ENCODE data around the gene SMCO4.

The SMCO4 gene

DNA sequence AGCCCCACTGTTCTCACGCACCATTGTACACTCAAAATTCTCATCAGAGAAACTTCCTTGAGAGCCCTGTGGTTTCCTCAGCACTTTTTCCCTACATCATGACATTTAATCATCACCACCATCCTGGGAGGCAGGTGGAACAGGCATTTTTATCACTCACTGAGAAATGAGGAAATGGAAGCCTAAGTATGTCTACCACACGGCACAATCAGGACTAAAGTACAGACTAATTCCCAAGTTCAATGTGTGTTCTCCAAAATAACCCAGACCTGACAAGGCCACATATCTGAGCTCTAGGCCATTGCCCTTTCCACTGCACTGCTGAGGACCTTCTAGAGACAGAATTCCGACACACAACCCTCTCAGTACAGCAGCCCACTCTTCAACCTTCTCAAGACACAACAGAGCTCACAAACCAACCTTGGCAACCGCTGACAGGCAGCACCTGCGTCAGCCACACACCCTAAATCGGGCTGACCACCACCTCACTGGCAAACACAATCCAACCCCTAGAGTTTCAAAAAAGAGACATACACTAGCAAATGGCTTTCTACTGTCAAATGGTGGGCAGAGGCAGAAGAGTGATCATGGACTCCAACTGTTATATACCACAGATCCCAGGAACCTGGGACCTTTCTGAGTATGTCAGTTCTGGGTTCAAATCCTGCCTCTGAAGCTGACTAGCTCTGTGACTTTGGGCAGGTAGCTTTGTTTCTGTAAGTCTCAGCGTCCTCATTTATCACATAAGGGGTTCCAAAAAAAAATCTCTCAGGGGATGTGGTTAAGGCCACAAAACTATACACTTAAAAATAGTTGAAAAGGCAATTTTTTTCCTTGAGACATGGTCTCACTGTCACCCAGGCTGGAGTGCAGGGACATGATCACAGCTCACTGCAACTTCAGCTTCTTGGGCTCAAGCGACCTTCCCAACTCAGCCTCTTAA is 16.3 kb downstream of the SMCO4 start:
- DNase-seq, result no peak

DNA sequence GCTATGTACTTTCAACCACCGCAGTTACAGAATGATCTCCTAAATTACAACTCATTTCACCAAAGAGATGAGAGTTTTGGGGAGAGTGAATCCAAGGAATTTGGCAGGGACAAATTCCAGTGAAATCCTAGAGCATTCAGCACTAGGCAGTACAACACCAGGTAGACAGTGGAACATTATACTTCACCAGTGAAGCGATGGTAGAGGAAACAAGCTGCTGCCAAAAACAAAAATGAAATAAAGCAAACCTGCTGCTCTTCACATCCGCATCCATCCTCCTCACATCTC is 16.9 kb downstream of the SMCO4 start:
- DNase-seq, result no peak

DNA sequence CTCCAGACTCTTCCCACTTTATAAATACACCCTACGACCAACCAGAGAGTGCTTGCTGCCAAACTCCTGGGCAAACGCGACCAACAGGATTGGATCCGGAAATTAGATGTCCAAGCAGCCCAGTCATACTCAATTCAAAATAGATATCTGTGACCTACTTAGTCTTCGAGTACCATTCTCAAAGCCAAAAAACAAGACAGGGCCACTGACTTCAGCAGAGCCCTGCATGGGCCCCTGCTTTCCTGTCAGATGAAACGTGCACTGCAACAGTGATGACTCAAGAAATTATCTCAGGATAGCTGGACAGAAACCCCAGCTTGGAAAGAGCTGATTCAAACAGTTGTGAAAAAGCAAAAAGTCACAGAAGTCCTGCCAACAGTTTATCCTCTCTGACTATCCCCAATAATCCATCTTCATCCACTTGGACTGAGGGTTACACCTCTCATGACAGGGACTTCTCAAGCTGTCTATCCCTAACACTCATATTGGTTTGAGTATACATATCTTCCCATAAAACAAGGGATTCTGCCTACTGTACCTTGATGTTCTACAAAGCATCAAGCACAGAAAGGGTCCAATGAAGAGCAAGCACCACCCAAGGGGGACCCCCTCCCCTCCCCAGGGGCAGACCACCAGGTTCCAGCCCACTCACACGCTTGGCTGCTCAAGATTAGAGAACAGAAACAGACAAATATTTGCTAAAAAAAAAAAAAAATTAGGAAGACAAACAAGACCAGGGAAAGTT is 17.4 kb downstream of the SMCO4 start:
- DNase-seq, result no peak

DNA sequence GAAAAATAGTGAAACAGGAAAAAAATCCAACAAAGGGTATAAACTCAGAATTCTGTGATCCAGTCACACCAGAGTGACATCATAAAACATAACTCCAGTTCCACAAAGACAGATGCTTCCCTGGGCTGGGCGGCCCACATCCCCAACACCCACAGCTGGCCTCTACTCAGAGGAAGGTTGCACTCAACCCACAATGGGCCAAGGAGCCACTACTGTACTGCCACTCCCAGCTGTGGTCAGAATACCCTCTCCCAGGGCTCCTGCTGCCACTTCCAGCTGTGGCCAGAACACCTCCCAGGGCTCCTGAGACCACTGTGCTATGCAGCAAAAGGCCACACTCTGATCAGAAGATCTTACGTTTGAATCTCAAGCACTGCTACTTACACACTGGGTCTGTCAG is 18.3 kb downstream of the SMCO4 start:
- DNase-seq, result no peak

DNA sequence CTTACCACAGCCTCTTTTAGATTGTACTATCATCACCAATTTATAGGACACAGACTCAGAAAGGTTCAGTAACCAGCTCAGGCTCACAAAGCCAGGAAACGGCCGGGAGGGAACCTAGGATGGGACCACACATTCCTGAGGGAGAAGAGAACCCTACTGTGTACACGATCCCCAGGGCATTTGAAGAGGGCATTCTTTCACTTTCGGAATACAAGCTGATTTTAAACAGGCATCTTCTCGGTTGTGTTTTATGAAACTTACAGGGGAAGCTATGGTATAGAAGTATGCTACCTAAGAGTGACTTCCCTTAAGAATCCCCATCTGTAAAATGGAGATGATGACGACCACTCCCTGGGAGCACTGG is 19.0 kb downstream of the SMCO4 start:
- no peak for DNase-seq

DNA sequence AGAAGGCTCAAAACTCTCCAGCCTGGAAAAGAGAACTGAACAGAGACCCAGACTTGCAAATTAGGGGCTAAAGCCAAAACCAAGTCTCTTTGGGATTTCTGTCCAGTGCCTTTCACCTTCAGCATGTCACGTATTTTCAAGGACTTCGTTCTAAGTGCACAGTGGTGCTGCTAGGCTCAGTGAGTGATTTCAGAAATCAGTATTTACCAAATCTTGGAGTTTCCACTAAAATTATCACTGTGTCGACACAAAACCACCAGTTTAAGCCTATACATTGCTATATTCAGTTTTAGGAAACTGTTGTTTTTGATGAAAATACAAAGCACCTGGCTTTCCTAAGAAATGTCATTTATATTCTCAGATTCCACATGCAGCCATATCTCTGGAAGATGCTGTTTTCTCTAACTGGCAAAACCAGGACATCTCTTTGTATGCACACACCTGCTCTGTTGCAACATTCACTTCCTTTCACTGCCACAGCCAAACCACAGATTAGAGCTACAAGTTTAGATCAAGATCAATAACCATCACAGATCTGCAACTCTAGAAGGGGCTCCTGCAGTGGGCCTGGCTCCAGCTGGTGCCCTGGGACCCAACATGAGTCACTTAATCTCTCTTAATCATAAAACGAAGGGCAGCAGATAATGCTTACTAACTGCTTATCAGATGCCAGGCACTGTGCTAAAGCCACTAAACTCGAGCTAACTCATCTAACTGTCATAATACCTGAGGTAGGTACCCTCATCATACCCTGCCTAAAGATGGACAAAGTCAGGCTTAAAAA is 22.3 kb downstream of the SMCO4 start:
- no peak for DNase-seq

DNA sequence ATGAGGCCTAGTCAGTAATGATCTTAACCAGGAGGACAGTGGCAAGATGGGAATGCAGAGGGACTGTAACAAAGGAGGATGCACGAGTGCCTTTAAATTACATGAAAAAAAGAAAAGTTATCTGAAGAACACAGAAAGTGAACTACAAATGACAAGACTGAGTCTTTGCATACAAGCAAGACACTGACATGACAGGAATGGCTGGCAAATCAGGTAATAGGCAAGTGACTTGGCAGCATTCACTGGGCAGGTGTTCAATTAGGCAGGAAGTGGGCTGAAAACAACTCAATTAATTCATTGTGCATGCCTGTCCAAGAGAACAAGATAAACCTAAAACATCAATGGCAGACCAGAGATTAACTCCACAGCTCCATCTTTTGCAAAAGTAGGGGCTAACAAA is 24.0 kb downstream of the SMCO4 start:
- DNase-seq, result no peak

DNA sequence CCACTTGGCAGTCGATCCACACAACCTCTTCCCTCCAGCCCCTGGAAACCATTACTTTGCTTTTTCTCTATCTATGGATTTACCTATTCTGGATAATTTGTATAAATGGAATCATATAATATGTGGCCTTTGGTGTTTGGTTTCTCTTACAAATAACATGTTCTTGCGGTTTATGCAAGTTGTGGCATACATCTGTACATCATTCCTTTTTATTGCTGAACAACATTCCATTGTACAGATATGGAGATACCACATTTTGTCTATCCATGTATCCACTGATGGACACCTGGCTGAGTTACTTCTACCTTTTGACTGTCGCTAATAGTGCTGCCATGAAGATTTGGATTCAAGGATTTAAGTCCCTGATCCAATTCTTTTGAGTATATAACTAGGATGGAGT is 25.1 kb downstream of the SMCO4 start:
- DNase-seq, result no peak

DNA sequence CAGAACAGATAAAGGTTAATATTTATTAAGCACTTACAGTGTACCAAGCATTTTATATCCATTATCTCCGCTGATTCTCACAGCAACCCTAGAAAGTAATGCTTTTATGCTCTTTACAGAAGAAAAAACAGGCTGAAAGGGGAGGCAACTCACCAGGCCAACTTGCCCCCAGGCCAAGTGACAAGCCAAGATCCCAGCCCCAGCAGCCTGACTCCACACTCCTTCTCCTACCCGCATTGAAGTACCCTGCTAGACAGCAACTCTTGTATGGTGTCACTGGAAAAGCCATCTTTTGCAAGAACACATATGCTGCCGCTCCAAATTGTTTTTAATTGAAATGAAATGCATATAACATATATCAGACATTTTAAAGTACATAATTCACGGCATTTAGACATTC is 25.6 kb downstream of the SMCO4 start:
- no peak for DNase-seq

DNA sequence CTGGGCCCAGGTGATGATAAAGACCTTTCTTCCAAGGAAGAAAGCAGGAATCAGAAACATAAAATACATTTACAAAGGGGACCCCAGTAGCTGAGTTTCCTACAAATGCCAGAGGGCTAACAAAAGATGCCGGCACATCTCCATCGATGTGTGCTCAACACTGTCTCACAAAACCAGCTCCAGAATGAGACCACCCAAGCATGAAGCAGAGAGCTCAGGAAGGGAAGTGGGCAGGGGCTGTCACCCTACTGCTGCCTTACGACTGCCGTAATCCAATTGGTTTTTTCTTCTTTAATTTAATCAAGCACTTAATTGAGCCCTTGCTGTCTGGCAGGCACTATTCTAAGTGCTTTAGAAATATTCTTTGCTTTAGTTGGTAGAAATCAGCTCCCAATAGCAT is 26.1 kb downstream of the SMCO4 start:
- DNase-seq, result no peak

DNA sequence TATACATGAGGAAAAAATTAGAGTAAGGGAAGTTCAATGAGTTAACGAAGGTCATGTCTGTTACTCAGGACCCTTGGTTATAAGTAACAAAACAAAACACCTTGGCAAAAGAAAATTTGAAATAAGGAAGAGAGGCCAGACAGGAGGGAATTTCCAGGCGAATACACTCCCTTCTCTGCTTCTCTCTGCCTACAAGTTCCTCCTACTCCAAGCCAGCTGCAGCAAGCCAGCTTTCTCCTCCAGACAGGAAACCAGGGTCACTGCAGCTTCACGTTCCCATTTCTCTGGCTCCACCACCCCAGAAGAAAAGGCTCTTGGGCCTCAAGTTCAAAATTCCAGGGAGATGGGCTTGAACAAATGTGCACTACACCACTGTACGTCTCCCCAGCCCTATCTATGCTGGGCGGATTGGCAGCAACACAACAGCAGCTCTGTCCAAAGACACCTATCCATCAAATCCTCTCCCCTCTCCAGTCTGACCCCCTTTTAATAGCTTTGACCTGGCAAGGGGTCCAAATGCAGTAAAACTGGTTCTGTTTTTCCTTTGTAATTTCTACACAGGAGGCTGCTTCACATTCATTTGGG is 27.7 kb downstream of the SMCO4 start:
- DNase-seq, result no peak

DNA sequence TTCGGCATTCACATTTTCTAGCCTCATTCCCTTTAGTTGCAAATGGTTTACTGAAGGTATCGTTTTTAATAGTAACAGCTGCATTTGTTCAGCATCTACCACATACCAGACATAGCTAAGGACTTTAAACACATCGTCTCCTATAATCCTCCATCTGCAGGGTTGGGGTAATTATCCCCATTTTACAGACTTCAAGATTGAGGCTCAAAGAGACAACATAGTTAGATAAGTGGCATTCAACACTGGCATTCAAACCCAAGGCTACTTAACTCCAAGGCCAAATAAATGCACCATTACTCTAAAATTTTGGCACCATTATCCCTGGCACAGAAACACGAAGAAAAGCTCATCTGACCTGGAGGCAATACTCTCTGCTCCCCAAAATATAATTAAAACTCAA is 28.5 kb downstream of the SMCO4 start:
- DNase-seq, result no peak

DNA sequence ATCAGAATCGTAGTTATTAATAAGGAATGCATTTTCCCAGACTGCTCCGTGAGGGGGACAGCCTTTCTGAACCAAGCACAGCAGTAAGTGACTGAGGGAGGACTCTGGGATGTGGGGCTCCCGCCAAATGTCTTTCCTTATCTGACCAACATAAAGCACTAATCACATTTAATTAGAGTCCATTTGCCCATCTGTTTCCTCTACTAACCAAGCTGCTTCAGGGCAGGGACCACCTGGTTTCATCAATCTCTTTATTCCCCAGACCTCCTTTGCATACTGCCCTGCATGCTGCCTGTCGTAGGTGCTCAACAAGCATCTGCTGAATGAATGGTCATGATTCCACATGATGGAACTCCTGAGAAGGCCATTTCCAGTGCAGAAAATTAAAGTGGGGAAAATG is 29.4 kb downstream of the SMCO4 start:
- no peak for DNase-seq

DNA sequence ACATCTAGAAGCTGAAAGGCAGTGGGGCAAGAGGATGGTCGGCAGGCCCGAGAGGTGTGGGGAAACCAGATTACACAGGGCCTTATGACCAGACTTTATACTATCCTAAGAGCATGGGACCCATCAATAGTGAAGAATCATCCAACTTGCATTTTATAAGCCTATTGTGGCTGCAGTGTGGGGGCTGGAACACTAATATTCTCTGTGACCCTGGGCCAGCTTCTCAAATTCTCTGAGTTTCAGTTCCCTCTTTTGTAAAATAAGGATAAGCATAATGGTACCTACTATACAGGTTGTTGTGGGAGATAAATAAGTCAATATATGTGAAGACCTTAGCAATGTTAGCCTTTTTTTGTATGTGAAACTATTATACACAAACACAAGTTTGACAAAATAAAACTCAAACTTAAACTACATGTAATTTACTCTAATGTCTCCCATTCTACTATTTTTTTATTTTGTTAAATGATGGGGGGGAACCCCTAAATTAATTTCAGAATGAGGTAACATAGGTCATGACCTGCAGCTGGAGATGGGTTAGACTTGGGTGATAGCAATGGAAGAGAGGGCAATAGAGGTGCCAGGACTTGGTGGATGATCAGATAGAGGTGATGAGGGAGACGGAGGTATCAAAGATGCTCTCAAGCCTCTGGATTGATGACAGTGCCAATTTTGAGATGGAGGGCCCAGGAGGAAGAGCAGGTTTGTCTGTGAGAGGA is 30.1 kb downstream of the SMCO4 start:
- no peak for DNase-seq

DNA sequence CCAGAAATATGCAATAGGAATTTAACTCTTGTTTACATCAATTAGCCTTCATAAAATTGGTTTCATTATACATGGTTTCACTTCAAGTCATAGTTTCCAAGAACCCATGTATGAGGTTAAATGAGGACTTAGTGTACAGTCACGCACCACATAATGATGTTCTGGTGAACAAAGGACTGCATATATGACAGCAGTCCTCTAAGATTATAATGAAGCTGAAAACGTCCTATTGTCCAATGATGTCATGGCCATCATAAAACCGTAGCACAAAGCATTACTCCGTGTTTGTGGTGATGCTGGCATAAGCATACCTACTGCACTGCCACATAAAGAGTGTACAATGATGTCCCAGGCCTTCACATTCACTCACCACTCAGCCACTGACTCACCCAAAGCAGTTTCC is 31.1 kb downstream of the SMCO4 start:
- no peak for DNase-seq

DNA sequence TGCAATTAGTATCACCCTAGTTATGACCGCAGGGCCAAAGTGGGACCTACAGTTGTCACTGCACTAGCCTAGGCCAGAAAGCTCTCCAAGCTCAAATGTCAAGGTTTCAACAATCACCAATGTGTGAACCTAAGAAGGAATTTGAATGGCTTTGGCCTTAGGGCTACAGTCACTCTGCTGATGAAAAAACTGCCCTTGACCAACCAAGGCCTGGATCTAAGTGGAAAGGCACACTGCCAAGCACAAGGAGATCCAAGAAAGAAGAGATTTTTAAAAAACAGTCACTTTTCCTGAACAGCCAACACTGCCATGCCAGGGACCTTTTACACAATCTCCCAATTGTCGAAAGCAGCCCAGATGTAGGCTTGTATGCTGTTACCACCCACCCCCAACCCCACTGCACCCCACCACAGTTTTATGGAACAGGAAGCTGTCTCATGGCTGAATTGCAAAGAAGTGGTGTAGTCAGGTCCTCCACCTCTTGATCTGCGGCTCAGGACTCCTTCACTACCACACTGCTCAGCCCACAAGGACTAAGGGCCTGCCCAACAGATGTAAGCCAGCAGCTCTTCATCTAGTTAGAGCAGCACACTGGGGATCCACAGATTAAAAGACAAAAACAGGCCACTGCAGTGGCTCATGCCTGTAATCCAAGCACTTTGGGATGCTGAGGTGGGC is 32.9 kb downstream of the SMCO4 start:
- DNase-seq, result no peak

DNA sequence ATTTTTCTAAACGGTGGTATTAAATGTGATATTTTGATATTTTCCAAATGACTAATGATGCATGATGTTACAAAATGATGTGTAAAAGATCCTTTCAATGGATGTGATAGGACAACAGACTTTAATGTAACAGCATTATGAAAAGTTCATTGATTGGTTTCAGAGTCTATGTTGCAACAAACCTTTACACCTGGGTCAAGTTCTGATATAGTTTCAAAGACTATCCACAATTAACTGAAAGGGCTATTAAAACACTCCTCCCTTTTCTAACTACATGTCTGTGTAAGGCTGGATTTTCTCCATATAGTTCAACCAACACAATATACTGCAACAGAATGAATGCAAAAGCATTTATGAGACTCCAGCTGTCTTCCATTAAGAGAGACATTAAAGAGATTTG is 35.7 kb downstream of the SMCO4 start:
- DNase-seq, result no peak

DNA sequence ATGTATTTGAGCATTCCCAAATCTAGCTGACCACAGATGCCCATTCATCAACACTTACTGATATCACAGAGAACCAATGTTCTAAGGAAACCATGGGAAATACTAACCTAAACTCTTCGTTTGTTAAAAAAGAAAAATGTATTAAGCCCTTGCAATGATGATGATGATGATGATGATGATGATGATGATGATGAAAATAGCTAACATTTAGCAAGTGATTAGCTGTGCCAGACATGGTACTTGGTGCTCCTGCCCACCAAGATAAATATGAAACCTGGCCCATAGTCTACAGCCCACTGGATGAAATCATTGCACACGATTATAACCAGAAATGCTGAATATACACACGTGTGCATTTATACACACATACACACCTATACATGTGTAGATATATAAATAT is 37.5 kb downstream of the SMCO4 start:
- DNase-seq, result no peak

DNA sequence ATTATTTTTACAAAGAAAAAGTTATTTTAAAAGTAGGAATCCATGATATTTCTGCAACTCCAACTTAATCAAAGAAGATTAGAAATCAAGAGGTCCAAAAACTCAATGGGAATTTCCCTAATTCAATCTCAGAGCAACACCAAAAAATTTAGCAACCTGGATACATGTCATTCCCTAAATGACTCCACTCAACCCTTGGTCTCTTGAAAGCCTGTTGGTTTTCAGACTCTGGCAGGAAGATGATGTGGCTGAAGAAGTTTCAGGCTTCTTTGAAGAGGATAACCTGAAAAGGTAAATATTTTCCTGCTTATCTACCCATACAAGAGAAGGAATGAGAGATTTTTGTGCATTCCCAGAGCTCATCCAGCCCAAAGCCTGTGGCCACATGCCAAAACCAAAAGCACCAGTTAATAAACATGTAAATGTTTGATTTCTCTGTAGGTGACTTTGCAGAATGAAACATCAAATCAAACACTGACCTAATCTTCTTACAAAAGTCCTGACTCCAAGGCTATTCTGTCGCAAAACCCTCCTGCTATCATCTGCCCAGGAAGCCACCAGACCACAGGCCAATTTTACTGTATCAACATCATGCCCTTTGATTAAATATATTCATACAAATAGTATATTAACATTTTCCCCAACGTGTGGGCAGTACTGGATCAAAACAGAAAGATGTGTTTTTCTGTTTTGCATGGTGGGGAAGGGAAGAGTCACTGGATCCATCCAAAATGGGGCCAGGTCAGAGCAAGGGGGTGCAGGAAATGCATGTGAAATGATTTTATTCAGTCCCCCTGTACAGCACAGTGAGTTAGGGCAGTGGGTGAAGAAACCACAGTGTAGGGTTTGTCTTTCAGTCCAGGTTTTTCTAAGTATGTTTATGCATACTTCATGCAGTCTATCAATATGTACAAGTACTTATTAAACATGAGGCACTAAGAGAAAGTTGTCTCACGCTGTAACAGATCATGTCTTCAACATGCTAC is 38.8 kb downstream of the SMCO4 start:
- no peak for DNase-seq

DNA sequence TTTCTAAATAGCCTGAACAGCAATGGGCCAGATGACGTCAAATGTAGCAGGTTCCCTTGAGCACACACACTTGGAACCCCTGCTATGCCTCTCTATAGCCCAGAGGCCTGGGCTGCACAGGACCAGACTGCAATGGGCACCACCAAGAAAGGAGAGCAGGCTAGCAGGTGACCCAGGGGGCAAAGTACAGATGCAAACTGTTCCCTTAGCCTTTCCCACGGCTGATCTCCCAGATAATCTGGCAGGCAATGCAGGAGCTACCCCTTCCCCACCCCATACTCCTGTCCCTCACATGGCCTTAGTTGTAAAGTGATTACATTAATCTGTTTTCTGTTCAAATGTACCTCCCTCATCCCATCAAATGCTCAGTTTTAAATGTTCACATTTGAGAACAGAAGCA is 41.3 kb downstream of the SMCO4 start:
- no peak for DNase-seq

DNA sequence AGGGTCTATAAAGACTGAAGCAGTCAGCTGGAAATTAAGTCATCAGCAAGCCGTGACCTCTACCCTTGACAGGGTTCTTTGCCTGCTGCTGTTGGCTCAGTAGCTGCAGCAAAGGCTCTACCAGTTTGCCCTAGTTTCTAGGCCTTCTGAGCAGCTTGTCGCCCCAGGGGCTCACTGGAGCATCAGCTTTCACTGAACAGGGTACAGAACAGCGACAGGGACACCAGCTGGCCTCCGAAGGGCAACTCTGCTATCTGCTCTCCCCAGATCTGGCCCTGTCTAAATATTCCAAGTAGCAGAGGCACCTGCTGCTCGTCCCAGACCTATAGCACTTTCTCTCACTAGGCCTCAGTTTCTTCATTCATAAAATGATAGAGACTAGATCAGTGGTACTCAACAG is 42.4 kb downstream of the SMCO4 start:
- no peak for DNase-seq
